Right forelimb (tissue), 1 donor: Measurements from ENCODE around the gene OR14C36.
"Not testable (repeated sequence)": the region's sequence is repeated elsewhere in the genome, so short reads cannot be mapped to it uniquely, and the experiment has no call there.

Experiments
- DNase-seq: peaks from one replicate; pipeline ENCODE4 v3.0.0-alpha.2; 2018

The OR14C36 gene

GRCh38 chr1:248348475-248348874 lies at the start of gene OR14C36:
Gene OR14C36, plus strand, starts transcription at chr1:248348775. Its CDS starts 0 bp downstream, at chr1:248348775.
- no peak for DNase-seq

GRCh38 chr1:248303324-248303723 lies 45.3 kb upstream of the OR14C36 start, which contains the start of gene OR2T12:
Gene OR2T12, minus strand, starts transcription at chr1:248303424. Its CDS starts 7,846 bp downstream, at chr1:248295578.
- DNase-seq = no peak

- DNase-seq = not testable (repeated sequence)
Observed at GRCh38 chr1:248305672-248306071, 42.9 kb upstream of the OR14C36 start.

GRCh38 chr1:248306103-248306502 lies 42.5 kb upstream of the OR14C36 start:
- DNase-seq = no peak

- not testable (repeated sequence) for DNase-seq
Observed at GRCh38 chr1:248306740-248307139, 41.8 kb upstream of the OR14C36 start.

GRCh38 chr1:248316796-248317195 lies 31.8 kb upstream of the OR14C36 start:
- DNase-seq = no peak

GRCh38 chr1:248324468-248324867 lies 24.1 kb upstream of the OR14C36 start, which contains the start of gene OR2M7:
Gene OR2M7, minus strand, starts transcription at chr1:248324568. Its CDS starts 0 bp downstream, at chr1:248324568.
- no peak for DNase-seq

- no peak for DNase-seq
Observed at GRCh38 chr1:248343451-248343850, 5.1 kb upstream of the OR14C36 start.

GRCh38 chr1:248359415-248359814 lies 10.8 kb downstream of the OR14C36 start:
- no peak for DNase-seq

GRCh38 chr1:248361121-248361715 lies 12.6 kb downstream of the OR14C36 start, which contains the start of gene OR2T4:
Gene OR2T4, plus strand, starts transcription at chr1:248361665. Its CDS starts 0 bp downstream, at chr1:248361665.
- no peak for DNase-seq

GRCh38 chr1:248366609-248367008 lies 18.0 kb downstream of the OR14C36 start:
- no peak for DNase-seq

- no peak for DNase-seq
Observed at GRCh38 chr1:248372394-248372793, 23.8 kb downstream of the OR14C36 start.

GRCh38 chr1:248373761-248374160 lies 25.2 kb downstream of the OR14C36 start:
- no peak for DNase-seq

GRCh38 chr1:248375446-248375845 lies 26.9 kb downstream of the OR14C36 start, which contains the start of gene OR2T6:
Gene OR2T6, plus strand, starts transcription at chr1:248375746. Its CDS starts 11,863 bp downstream, at chr1:248387609.
- no peak for DNase-seq

- no peak for DNase-seq
Observed at GRCh38 chr1:248376916-248377315, 28.3 kb downstream of the OR14C36 start.

- no peak for DNase-seq
Observed at GRCh38 chr1:248380854-248381253, 32.3 kb downstream of the OR14C36 start.

- no peak for DNase-seq
Observed at GRCh38 chr1:248388426-248388825, 39.9 kb downstream of the OR14C36 start.

- DNase-seq = no peak
Observed at GRCh38 chr1:248393050-248393449, 44.5 kb downstream of the OR14C36 start.
